Neural cell (in vitro differentiated cells): ENCODE results near the gene SETD2. TPM values are rescaled to one million over a fixed set of nuclear protein-coding genes. Genes with fewer than 3 reads are reported as not detected.

Experiments
- H2AFZ ChIP-seq: fragments of 200-600, 300-800 bp; sonication (generic), shearing (Covaris generic); 2 replicates; pipeline ENCODE4 v1.6.0; 2014; ENCODE audit warnings: low read depth, mild to moderate bottlenecking, antibody characterized with exemption, low read length, moderate library complexity
- H3F3A ChIP-seq: fragments of 200-600 bp; shearing (Covaris generic); 2 replicates; pipeline ENCODE4 v1.6.1; 2016; ENCODE audit warnings: mild to moderate bottlenecking, moderate library complexity, mixed read lengths, antibody characterized with exemption, low read length; ENCODE audit not compliant: insufficient read depth, poor library complexity, severe bottlenecking
- H3K27ac ChIP-seq: fragments of 200-600, 300-800 bp; sonication (generic), shearing (Covaris generic); 2 replicates; pipeline ENCODE4 v1.5.1; 2014; ENCODE audit warnings: mild to moderate bottlenecking, low read length, moderate library complexity
- H3K27me3 ChIP-seq: fragments of 300-800, 200-600 bp; sonication (generic), shearing (Covaris generic); 2 replicates; pipeline ENCODE4 v1.6.0; 2014; ENCODE audit warnings: mild to moderate bottlenecking, low read depth, low read length, moderate library complexity; ENCODE audit not compliant: insufficient read depth
- H3K36me3 ChIP-seq: fragments of 300-800, 200-600 bp; sonication (generic), shearing (Covaris generic); 2 replicates; pipeline ENCODE4 v1.5.1; 2014; ENCODE audit warnings: mild to moderate bottlenecking, antibody characterized with exemption, low read length, moderate library complexity; ENCODE audit not compliant: insufficient read depth
- H3K4me2 ChIP-seq: fragments of 300-800, 200-600 bp; sonication (generic), shearing (Covaris generic); 2 replicates; pipeline ENCODE4 v1.6.0; 2014; ENCODE audit warnings: mild to moderate bottlenecking, low read length
- H3K4me3 ChIP-seq: fragments of 300-800, 200-600 bp; sonication (generic), shearing (Covaris generic); 2 replicates; pipeline ENCODE4 v1.5.1; 2014; ENCODE audit warnings: mild to moderate bottlenecking, low read length, moderate library complexity
- H3K79me2 ChIP-seq: fragments of 200-600 bp; shearing (Covaris generic); replicated peaks from 2 replicates; pipeline ENCODE4 v1.6.0; 2014; ENCODE audit warnings: mild to moderate bottlenecking, low read length, moderate library complexity; ENCODE audit not compliant: insufficient read depth
- H3K9ac ChIP-seq: fragments of 300-800, 200-600 bp; sonication (generic), shearing (Covaris generic); 2 replicates; pipeline ENCODE4 v1.6.1; 2016; ENCODE audit warnings: mild to moderate bottlenecking, low read length, mixed read lengths
- H3K9me2 ChIP-seq: fragments of 200-600 bp; shearing (Covaris generic); 2 replicates; pipeline ENCODE4 v1.6.1; 2016; ENCODE audit warnings: mild to moderate bottlenecking, low read length, mixed read lengths; ENCODE audit not compliant: insufficient read depth
- H3K9me3 ChIP-seq: fragments of 200-600, 300-800 bp; sonication (generic), shearing (Covaris generic); 2 replicates; pipeline ENCODE4 v1.6.1; 2016; ENCODE audit warnings: mild to moderate bottlenecking, mixed run types, low read length, moderate library complexity, mixed read lengths
- H4K20me1 ChIP-seq: fragments of 200-600 bp; shearing (Covaris generic); 2 replicates; pipeline ENCODE4 v1.6.1; 2016; ENCODE audit warnings: mild to moderate bottlenecking, mixed run types; ENCODE audit not compliant: insufficient read depth
- EP300 ChIP-seq: fragments of 450-650 bp; conservative IDR thresholded peaks from 2 replicates; pipeline ENCODE4 v1.6.1; 2014; ENCODE audit warnings: antibody characterized with exemption, mild to moderate bottlenecking, moderate library complexity; ENCODE audit not compliant: poor library complexity, severe bottlenecking
- EZH2 ChIP-seq: fragments of 200-600, 300-800 bp; shearing (Covaris generic), sonication (generic); IDR thresholded peaks from 2 replicates; pipeline ENCODE4 v1.6.1; 2014; ENCODE audit warnings: antibody characterized with exemption, low read length, borderline replicate concordance, mild to moderate bottlenecking; ENCODE audit not compliant: insufficient read depth, poor library complexity, severe bottlenecking
- MXI1 ChIP-seq: fragments of 450-650 bp; conservative IDR thresholded peaks from 2 replicates; pipeline ENCODE4 v1.6.1; 2014; ENCODE audit warnings: antibody characterized with exemption, mild to moderate bottlenecking; ENCODE audit not compliant: poor library complexity, severe bottlenecking
- POLR2AphosphoS5 ChIP-seq: IDR thresholded peaks from 2 replicates; pipeline ENCODE4 v1.6.1; 2012
- RAD21 ChIP-seq: fragments of 450-650 bp; conservative IDR thresholded peaks from 2 replicates; pipeline ENCODE4 v1.6.1; 2014; ENCODE audit warnings: antibody characterized with exemption, mild to moderate bottlenecking, moderate library complexity
- SMC3 ChIP-seq: fragments of 450-650 bp; conservative IDR thresholded peaks from 2 replicates; pipeline ENCODE4 v1.6.1; 2014; ENCODE audit warnings: antibody characterized with exemption, mild to moderate bottlenecking, moderate library complexity; ENCODE audit not compliant: poor library complexity
- TAF1 ChIP-seq: IDR thresholded peaks from 2 replicates; pipeline ENCODE4 v1.6.1; 2012; ENCODE audit warnings: low read depth
- polyA plus RNA-seq: library from polyadenylated mRNA; depleted of rRNA; stranded (reverse); fragments of >200 nt; gene quantifications from 2 replicates; pipeline ENCODE4 v1.2.3, GENCODE V29; 2014
- TF ChIP-seq, protein P1 (sequence below): fragments of 450-650 bp; IDR thresholded peaks from 2 replicates; pipeline ENCODE4 v1.5.1; 2014; ENCODE audit warnings: antibody characterized with exemption, mild to moderate bottlenecking, moderate library complexity; ENCODE audit not compliant: poor library complexity, severe bottlenecking
- TF ChIP-seq, protein P2 (sequence below): IDR thresholded peaks from 2 replicates; pipeline ENCODE4 v1.6.1; 2012; ENCODE audit warnings: borderline replicate concordance

Gene SETD2
- polyA plus RNA-seq, 1 donor from 2014 or later = 18.4 TPM

DNA sequence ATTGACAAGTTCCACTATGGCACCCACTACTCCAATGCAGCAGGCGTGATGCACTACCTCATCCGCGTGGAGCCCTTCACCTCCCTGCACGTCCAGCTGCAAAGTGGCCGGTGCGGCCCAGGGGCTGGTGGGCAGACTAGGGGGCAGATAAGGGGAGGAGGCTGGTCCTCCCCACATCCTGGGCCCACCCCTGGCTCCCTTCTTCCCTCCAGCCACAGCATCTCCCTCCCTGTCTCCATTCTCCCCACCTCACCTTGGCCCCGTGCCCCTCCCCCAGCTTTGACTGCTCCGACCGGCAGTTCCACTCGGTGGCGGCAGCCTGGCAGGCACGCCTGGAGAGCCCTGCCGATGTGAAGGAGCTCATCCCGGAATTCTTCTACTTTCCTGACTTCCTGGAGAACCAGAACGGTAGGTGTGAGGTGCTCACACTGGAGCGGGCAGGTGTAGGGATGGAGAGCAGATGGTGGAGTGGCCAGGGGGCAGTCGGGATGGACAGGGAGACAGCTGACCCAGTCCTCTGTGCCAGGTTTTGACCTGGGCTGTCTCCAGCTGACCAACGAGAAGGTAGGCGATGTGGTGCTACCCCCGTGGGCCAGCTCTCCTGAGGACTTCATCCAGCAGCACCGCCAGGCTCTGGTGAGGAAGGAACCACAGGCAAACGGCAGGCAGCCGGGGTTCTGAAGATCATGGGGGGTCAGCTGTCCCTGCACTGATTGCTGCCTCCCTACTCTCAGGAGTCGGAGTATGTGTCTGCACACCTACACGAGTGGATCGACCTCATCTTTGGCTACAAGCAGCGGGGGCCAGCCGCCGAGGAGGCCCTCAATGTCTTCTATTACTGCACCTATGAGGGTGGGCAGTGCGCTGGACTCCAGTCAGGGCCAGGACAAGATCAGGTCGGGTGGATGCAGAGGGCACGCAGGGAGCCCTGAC is 158.4 kb downstream of the SETD2 start:
- H3K9me2 ChIP-seq = no peaks in the 10 kb centered on the region
- no peak for TF ChIP-seq EP300
- no peak for TF ChIP-seq SMC3
- no peak for TF ChIP-seq POLR2AphosphoS5
- TF ChIP-seq, protein P1, sequence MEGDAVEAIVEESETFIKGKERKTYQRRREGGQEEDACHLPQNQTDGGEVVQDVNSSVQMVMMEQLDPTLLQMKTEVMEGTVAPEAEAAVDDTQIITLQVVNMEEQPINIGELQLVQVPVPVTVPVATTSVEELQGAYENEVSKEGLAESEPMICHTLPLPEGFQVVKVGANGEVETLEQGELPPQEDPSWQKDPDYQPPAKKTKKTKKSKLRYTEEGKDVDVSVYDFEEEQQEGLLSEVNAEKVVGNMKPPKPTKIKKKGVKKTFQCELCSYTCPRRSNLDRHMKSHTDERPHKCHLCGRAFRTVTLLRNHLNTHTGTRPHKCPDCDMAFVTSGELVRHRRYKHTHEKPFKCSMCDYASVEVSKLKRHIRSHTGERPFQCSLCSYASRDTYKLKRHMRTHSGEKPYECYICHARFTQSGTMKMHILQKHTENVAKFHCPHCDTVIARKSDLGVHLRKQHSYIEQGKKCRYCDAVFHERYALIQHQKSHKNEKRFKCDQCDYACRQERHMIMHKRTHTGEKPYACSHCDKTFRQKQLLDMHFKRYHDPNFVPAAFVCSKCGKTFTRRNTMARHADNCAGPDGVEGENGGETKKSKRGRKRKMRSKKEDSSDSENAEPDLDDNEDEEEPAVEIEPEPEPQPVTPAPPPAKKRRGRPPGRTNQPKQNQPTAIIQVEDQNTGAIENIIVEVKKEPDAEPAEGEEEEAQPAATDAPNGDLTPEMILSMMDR = no peak
- TF ChIP-seq EZH2 = no peak
- TF ChIP-seq, protein P2, sequence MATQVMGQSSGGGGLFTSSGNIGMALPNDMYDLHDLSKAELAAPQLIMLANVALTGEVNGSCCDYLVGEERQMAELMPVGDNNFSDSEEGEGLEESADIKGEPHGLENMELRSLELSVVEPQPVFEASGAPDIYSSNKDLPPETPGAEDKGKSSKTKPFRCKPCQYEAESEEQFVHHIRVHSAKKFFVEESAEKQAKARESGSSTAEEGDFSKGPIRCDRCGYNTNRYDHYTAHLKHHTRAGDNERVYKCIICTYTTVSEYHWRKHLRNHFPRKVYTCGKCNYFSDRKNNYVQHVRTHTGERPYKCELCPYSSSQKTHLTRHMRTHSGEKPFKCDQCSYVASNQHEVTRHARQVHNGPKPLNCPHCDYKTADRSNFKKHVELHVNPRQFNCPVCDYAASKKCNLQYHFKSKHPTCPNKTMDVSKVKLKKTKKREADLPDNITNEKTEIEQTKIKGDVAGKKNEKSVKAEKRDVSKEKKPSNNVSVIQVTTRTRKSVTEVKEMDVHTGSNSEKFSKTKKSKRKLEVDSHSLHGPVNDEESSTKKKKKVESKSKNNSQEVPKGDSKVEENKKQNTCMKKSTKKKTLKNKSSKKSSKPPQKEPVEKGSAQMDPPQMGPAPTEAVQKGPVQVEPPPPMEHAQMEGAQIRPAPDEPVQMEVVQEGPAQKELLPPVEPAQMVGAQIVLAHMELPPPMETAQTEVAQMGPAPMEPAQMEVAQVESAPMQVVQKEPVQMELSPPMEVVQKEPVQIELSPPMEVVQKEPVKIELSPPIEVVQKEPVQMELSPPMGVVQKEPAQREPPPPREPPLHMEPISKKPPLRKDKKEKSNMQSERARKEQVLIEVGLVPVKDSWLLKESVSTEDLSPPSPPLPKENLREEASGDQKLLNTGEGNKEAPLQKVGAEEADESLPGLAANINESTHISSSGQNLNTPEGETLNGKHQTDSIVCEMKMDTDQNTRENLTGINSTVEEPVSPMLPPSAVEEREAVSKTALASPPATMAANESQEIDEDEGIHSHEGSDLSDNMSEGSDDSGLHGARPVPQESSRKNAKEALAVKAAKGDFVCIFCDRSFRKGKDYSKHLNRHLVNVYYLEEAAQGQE = no peak
- no peak for TF ChIP-seq RAD21
- TF ChIP-seq TAF1 = no peak
- TF ChIP-seq MXI1 = no peak
- H3K4me3 ChIP-seq = no peak overlapping the region
- no peak overlapping the region for H2AFZ ChIP-seq
- H3K9me3 ChIP-seq = no peaks in the 10 kb centered on the region
- H3K9ac ChIP-seq = no peak overlapping the region
- H3F3A ChIP-seq = no peaks in the 10 kb centered on the region
- H3K79me2 ChIP-seq = no peaks in the 10 kb centered on the region
- no peaks in the 10 kb centered on the region for H3K36me3 ChIP-seq
- H3K27ac ChIP-seq = no peak overlapping the region
- no peak overlapping the region for H3K4me2 ChIP-seq
- H4K20me1 ChIP-seq = no peaks in the 10 kb centered on the region
- H3K27me3 ChIP-seq = no peaks in the 10 kb centered on the region

DNA sequence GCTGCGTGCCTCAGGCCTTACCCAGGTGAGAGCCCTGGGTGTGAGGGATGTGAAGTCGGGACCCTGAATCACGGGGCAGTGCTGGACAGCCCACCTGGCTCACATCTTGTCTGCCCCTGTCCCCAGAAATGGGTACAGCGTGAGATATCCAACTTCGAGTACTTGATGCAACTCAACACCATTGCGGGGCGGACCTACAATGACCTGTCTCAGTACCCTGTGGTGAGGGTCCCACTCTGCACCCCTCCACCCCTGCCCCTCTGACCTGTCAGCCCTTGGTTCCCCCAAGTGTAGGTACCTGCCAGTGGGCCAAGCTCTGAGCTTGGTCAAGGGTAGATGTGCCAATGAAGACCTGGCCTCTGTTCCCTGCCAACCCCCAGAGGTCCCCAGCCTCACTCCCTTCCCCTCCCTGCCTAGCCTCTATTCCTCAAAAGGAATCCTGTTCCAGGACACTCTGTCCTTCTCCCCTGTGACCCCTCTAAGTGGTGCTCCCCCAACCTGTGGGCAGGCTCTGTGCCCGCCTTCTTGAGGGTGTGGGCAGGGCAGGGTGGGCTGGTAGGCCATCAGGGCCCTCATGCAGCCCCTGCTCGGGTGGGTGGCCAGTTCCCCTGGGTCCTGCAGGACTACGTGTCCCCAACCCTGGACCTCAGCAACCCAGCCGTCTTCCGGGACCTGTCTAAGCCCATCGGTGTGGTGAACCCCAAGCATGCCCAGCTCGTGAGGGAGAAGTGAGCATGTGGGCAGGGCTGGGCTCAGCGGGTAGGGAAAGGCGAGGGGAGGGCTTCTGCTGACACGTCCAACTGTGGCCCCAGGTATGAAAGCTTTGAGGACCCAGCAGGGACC is 159.3 kb downstream of the SETD2 start:
- Histone ChIP-seq H3F3A (no peaks in the 10 kb centered on the region), H3K36me3 (no peaks in the 10 kb centered on the region), H2AFZ (no peak overlapping the region), H3K79me2 (no peaks in the 10 kb centered on the region), H4K20me1 (no peaks in the 10 kb centered on the region), H3K9ac (no peak overlapping the region), H3K27ac (no peak overlapping the region), H3K4me3 (no peak overlapping the region), H3K9me2 (no peaks in the 10 kb centered on the region), H3K4me2 (no peak overlapping the region), H3K9me3 (no peaks in the 10 kb centered on the region), H3K27me3 (no peaks in the 10 kb centered on the region)
- no peak for TF ChIP-seq POLR2AphosphoS5
- TF ChIP-seq, protein P1 = no peak
- no peak for TF ChIP-seq SMC3
- TF ChIP-seq EP300 = no peak
- TF ChIP-seq EZH2 = no peak
- no peak for TF ChIP-seq MXI1
- TF ChIP-seq TAF1 = no peak
- no peak for TF ChIP-seq RAD21
- TF ChIP-seq, protein P2 = no peak
